ENCODE results near the gene BNC2. TPM values are rescaled to one million over a fixed set of nuclear protein-coding genes. Genes with fewer than 3 reads are reported as not detected.

Gene BNC2
- total RNA-seq, 2 experiments from 2014 or later, result not detected

DNA sequence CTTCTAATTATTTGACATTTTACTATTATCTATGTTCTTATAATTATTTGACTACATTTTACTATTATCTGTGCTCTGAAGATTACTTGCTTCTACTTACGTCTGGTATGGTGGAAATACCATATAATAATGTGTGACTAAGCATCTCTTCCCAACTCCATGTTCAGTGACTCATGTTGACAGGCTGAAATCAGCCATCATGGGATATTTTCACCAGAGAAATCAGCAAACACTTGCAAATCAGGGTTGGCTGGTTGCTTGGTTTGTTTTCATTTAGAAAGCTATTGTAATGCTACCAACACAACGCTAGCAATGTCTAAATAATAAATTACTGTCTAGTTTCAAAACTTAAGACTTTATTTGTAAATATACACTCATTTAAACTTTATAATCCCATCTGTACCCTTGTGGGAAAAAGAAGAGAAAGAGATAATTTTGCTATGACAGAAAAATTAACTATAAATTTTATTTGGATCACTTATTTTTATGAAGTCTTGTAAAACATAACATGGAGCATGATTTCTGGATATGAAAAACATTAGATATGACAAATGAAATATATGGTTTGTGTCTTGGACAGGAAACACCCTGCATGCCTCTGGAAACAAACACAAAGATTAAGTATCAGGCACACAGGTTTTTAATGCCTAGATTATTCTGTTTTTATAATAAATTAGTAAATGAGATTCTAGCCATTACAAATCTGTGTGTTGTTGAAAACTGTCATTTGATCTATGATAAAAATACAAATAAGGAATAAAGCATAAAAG lies 337.6 kb downstream of the BNC2 start:
- ATAC-seq, result no peak
- ChIA-PET POLR2A (no interaction called here), CTCF (interaction anchor here (1.2 kb wide), 1 partner anchor 10 kb away, joined by 3 read pairs; no protein-coding TSS in a partner anchor)
- Mint-ChIP-seq H3K9me3 (ENCODE audit: low read depth) (no peaks in the 10 kb centered on the region), H3K4me1 (no peaks in the 10 kb centered on the region), H3K4me3 (no peak overlapping the region), H3K27me3 (no peaks in the 10 kb centered on the region), H3K36me3 (ENCODE audit: low read depth) (no peaks in the 10 kb centered on the region), H3K27ac (no peak overlapping the region)
- no peak for DNase-seq
- intact Hi-C loops (cut with DNase I, micrococcal nuclease), result no loop called here

DNA sequence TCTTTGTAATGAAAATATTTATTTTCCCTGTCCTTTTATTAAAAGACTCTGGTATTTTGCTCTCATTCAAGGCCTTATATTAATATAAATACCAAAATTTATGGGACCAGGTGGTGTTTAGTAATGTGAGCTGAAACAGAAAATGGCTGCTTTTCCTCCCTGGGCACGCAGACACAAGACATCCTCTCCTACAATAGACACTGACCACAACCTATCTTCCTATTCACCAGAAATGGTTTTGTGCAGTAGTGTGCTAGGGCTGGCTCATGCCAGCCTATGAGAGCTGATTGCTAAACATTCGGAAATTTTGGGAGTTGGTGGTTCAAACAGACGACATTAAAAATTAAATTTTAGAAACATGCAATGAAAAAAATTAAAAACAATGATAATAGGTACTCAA lies 338.2 kb downstream of the BNC2 start:
- Mint-ChIP-seq H3K4me3 (no peak overlapping the region), H3K4me1 (no peaks in the 10 kb centered on the region), H3K36me3 (ENCODE audit: low read depth) (no peaks in the 10 kb centered on the region), H3K9me3 (ENCODE audit: low read depth) (no peaks in the 10 kb centered on the region), H3K27ac (no peak overlapping the region), H3K27me3 (no peaks in the 10 kb centered on the region)
- intact Hi-C loops (cut with DNase I, micrococcal nuclease), result no loop called here
- ATAC-seq (no peak), DNase-seq (no peak)
- ChIA-PET CTCF (no interaction called here), POLR2A (no interaction called here)

DNA sequence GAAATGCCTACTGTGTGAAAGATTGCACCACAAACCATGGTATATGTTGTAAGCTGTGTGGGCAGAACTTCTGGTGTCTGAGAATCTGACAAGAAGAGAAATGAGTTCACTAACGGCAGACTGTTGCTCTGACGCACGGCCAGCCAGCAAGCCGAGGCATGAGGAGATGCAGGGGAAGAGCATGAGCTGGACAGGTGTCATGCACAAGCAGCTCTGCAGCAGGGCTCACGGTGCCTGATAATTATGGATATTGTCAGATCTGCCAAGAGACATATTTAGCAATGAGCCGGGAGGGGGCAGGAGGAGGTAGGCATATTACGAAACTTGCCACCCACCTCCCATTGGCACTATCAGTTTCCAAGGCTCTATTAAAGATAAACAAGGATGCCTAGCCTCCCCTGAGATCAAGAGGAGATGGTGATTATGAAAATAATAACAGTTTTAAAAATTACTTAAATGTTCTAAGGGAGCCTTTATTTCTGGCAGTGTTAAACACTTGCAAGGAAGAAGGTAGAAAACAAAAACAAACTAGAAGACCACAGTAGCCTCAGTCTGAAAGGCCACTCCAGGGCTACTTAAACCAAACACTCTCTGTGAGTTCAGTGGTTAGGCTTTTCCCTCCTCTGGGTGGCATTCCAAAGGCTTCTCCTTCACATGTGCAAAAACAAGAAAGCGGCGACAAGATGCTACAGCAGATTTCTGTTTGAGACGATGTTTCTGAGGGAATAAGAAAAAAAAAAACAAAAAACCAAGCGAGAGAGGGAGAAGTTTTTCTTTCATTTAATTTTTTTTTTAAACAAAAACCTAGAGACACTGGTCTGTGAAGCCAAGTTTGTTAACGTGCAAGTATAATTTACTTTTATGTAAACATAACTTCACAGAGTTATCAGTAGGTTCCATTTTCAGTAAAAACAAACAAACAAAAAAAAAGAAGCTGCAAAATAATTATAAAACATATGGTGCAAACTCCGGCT lies 339.5 kb downstream of the BNC2 start:
- no peaks in the 10 kb centered on the region for H3K4me1 Mint-ChIP-seq

GRCh38 chr9:16527573-16527972 lies 342.9 kb downstream of the BNC2 start:
- intact Hi-C loops (cut with DNase I, micrococcal nuclease), result no loop called here

More for the DNA sequence above, 339.5 kb downstream of the BNC2 start:
- no peaks in the 10 kb centered on the region for H3K36me3 Mint-ChIP-seq (ENCODE audit: low read depth)
- ChIA-PET CTCF (no interaction called here), POLR2A (no interaction called here)
- intact Hi-C loops (cut with DNase I, micrococcal nuclease), result no loop called here
- DNase-seq (no peak), ATAC-seq (no peak)
- no peak overlapping the region for H3K27ac Mint-ChIP-seq
- no peaks in the 10 kb centered on the region for H3K9me3 Mint-ChIP-seq (ENCODE audit: low read depth)
- H3K27me3 Mint-ChIP-seq, result no peaks in the 10 kb centered on the region
- no peak overlapping the region for H3K4me3 Mint-ChIP-seq

DNA sequence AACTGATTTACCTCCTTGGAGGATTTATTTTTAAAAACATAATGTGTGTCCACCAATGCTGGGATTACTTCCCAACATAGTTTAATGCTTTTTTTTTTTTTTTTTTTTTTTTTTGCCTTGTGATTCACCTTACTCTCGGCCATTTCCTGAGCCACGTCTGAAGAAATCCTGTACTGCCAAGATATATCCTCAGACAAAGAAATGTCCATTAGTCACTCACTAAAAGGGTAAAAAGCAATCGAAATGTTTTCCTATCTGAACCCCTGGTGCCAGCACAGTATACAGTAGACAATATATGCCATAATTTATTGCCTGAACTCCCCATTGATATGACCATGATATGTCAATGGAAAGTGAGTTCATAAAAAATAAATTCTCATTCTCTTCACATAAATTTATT lies 344.1 kb downstream of the BNC2 start:
- H3K27ac Mint-ChIP-seq, result no peak overlapping the region
- intact Hi-C loops (cut with DNase I, micrococcal nuclease), result no loop called here
- ATAC-seq (no peak), DNase-seq (no peak)
- no peaks in the 10 kb centered on the region for H3K4me1 Mint-ChIP-seq
- no peak overlapping the region for H3K4me3 Mint-ChIP-seq
- no peaks in the 10 kb centered on the region for H3K36me3 Mint-ChIP-seq (ENCODE audit: low read depth)
- no peaks in the 10 kb centered on the region for H3K27me3 Mint-ChIP-seq
- ChIA-PET POLR2A (no interaction called here), CTCF (interaction anchor here (0.5 kb wide), 1 partner anchor 272 kb away, joined by 3 read pairs; no protein-coding TSS in a partner anchor)
- no peaks in the 10 kb centered on the region for H3K9me3 Mint-ChIP-seq (ENCODE audit: low read depth)

More at GRCh38 chr9:16527573-16527972, 342.9 kb downstream of the BNC2 start:
- Mint-ChIP-seq H3K9me3 (ENCODE audit: low read depth) (no peaks in the 10 kb centered on the region), H3K27me3 (no peaks in the 10 kb centered on the region), H3K27ac (no peak overlapping the region), H3K4me3 (no peak overlapping the region), H3K4me1 (no peaks in the 10 kb centered on the region), H3K36me3 (ENCODE audit: low read depth) (no peaks in the 10 kb centered on the region)
- ATAC-seq (no peak), DNase-seq (no peak)
- ChIA-PET POLR2A (no interaction called here), CTCF (no interaction called here)

GRCh38 chr9:16524823-16525222 lies 345.6 kb downstream of the BNC2 start:
- no peak for DNase-seq
- intact Hi-C loops (cut with DNase I, micrococcal nuclease), result no loop called here
- POLR2A ChIA-PET, result no interaction called here
- Mint-ChIP-seq H3K4me3 (no peak overlapping the region), H3K9me3 (ENCODE audit: low read depth) (no peaks in the 10 kb centered on the region), H3K27ac (no peak overlapping the region), H3K4me1 (no peaks in the 10 kb centered on the region), H3K27me3 (no peaks in the 10 kb centered on the region), H3K36me3 (ENCODE audit: low read depth) (no peaks in the 10 kb centered on the region)
- ATAC-seq, result no peak
- CTCF ChIA-PET, result no interaction called here

GRCh38 chr9:16524078-16524477 lies 346.4 kb downstream of the BNC2 start:
- ChIA-PET POLR2A (no interaction called here), CTCF (no interaction called here)
- Mint-ChIP-seq H3K27me3 (no peaks in the 10 kb centered on the region), H3K4me3 (no peak overlapping the region), H3K9me3 (ENCODE audit: low read depth) (no peaks in the 10 kb centered on the region), H3K36me3 (ENCODE audit: low read depth) (no peaks in the 10 kb centered on the region), H3K4me1 (no peaks in the 10 kb centered on the region), H3K27ac (no peak overlapping the region)
- ATAC-seq (no peak), DNase-seq (no peak)
- intact Hi-C loops (cut with DNase I, micrococcal nuclease), result no loop called here

DNA sequence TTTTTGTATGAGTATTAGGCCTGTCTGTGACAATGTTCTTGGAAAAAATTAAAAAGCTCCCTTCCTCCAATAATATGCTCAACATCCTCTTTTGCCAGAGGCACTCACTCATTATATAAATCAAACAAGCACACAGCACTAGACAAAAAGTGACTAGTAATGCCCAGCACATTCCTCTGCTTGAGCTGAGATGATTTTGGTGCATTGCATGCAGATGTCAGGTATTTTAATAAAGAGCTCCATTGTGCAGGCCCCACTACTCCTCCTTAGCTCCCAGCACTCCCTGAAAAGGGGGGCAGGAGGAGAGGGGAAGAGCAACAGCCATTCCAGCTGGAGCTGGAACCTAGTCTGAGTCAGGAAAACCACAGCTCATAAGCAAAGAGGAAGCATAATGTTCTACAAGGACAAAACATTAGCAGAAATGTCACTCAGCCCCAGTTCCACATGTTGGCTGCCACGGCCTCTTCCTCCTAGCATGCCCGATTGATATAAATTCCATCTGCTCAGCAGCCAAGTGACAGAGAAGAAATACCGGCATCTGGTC lies 348.5 kb downstream of the BNC2 start:
- intact Hi-C loops (cut with DNase I, micrococcal nuclease), result no loop called here
- ATAC-seq (no peak), DNase-seq (no peak)
- H3K4me1 Mint-ChIP-seq, result no peaks in the 10 kb centered on the region
- no peak overlapping the region for H3K4me3 Mint-ChIP-seq
- CTCF ChIA-PET, result interaction anchor here (0.5 to 0.7 kb wide), 2 partner anchors 1076 to 1356 kb away, joined by 3 read pairs; no protein-coding TSS in a partner anchor
- no peak overlapping the region for H3K27ac Mint-ChIP-seq
- H3K36me3 Mint-ChIP-seq (ENCODE audit: low read depth), result no peaks in the 10 kb centered on the region
- H3K27me3 Mint-ChIP-seq, result no peaks in the 10 kb centered on the region
- H3K9me3 Mint-ChIP-seq (ENCODE audit: low read depth), result no peaks in the 10 kb centered on the region
- POLR2A ChIA-PET, result no interaction called here

- ATAC-seq (no peak), DNase-seq (no peak)
- intact Hi-C loops (cut with DNase I, micrococcal nuclease), result no loop called here
- H3K9me3 Mint-ChIP-seq (ENCODE audit: low read depth), result no peaks in the 10 kb centered on the region
- H3K4me3 Mint-ChIP-seq, result no peak overlapping the region
- POLR2A ChIA-PET, result no interaction called here
- no peak overlapping the region for H3K27ac Mint-ChIP-seq
- no peaks in the 10 kb centered on the region for H3K4me1 Mint-ChIP-seq
- H3K36me3 Mint-ChIP-seq (ENCODE audit: low read depth), result no peaks in the 10 kb centered on the region
- CTCF ChIA-PET, result no interaction called here
- H3K27me3 Mint-ChIP-seq, result no peaks in the 10 kb centered on the region
Observed at GRCh38 chr9:16519001-16519400, 351.5 kb downstream of the BNC2 start.

DNA sequence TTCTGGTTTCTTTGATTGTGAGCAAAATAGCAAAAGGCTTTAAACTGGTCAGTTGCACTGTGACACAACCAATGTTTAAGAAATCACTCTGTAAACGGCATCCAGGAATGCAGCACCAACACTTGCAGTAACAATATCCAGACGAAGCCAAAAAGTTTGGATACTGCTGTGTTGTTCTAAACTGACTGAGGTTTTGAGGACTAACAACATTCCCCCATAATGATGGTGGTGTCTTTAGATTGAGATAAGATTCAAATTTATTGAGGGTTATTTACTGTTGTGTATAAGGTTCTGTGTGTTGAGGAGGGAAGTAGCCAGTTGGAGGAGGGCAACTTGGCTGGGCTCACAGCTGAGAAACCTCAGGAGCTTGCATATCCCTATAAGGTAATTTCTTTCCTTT lies 353.6 kb downstream of the BNC2 start:
- no peak for DNase-seq
- POLR2A ChIA-PET, result no interaction called here
- Mint-ChIP-seq H3K9me3 (ENCODE audit: low read depth) (no peaks in the 10 kb centered on the region), H3K36me3 (ENCODE audit: low read depth) (no peaks in the 10 kb centered on the region), H3K4me1 (no peaks in the 10 kb centered on the region), H3K4me3 (no peak overlapping the region), H3K27ac (no peak overlapping the region), H3K27me3 (no peaks in the 10 kb centered on the region)
- intact Hi-C loops (cut with DNase I, micrococcal nuclease), result no loop called here
- no peak for ATAC-seq
- CTCF ChIA-PET, result no interaction called here

DNA sequence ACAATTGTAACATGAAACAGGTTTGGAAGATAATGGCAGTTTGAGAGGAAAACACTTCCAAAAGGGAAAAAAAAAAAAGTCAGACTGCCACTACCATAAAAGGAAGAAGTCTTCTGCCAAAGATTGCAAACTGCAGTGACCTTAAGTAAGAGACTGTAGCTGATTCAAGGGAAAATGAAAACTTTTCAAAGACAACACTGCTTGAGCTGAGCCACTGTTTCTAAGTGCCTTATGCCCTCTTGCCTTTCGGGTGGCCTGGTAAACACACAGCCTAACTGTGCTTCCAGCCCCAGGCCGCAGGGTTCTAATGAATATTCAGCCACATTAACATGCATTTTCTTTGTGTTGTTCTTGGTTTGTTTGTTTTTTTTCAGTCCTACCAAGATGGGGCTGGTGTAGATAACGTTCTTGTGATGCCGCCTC lies 354.6 kb downstream of the BNC2 start:
- H3K9me3 Mint-ChIP-seq (ENCODE audit: low read depth), result no peaks in the 10 kb centered on the region
- H3K27me3 Mint-ChIP-seq, result no peaks in the 10 kb centered on the region
- no peak overlapping the region for H3K4me3 Mint-ChIP-seq
- ChIA-PET POLR2A (no interaction called here), CTCF (no interaction called here)
- no peaks in the 10 kb centered on the region for H3K4me1 Mint-ChIP-seq
- no peak for ATAC-seq
- DNase-seq, result no peak
- no peaks in the 10 kb centered on the region for H3K36me3 Mint-ChIP-seq (ENCODE audit: low read depth)
- intact Hi-C loops (cut with DNase I, micrococcal nuclease), result no loop called here
- no peak overlapping the region for H3K27ac Mint-ChIP-seq

- ChIA-PET POLR2A (no interaction called here), CTCF (no interaction called here)
- Mint-ChIP-seq H3K27me3 (no peaks in the 10 kb centered on the region), H3K4me3 (no peak overlapping the region), H3K36me3 (ENCODE audit: low read depth) (no peaks in the 10 kb centered on the region), H3K27ac (no peak overlapping the region), H3K9me3 (ENCODE audit: low read depth) (no peaks in the 10 kb centered on the region), H3K4me1 (no peaks in the 10 kb centered on the region)
- intact Hi-C loops (cut with DNase I, micrococcal nuclease), result no loop called here
- ATAC-seq, result no peak
- DNase-seq, result no peak
Observed at GRCh38 chr9:16515207-16515606, 355.3 kb downstream of the BNC2 start.
